Measurements from ENCODE around the gene OAS1. TPM values are rescaled to one million over a fixed set of nuclear protein-coding genes. Genes with fewer than 3 reads are reported as not detected.

Gene OAS1
- polyA plus RNA-seq, 1 donor (not counting 4 experiments of a cell fraction or from before 2014, with no cell fraction given) = 88.3 TPM

DNA sequence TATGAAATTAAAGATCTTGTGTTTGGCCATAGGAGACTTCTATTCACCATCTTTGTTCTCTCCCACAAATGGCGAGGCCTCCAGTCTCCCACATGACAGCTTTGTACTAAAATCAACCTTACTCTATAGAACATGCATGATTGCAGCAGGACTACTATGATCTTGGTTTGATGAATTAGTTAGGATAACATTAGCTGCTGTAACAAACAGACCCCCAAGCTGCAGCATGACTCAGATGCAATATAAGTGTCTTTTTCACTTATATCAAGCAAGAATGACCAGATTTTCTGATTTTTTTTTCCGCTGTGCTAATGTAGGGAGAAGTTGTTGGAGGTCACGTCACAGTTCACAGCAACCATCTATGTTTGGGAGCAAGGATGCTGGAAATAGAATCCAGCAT, 20.7 kb downstream of the OAS1 start:
- Histone ChIP-seq H2AFZ (ENCODE audit: control insufficient read depth, low read length) (no peak overlapping the region), H3K9me3 (ENCODE audit: control insufficient read depth, low read depth, low read length) (no peaks in the 10 kb centered on the region), H3K79me2 (ENCODE audit: control insufficient read depth, insufficient read depth, low read length) (no peaks in the 10 kb centered on the region), H4K20me1 (ENCODE audit: control insufficient read depth, extremely low read depth, insufficient read depth, low read length) (no peaks in the 10 kb centered on the region), H3K27ac (ENCODE audit: control insufficient read depth, insufficient read depth, low read length) (no peak overlapping the region), H3K27me3 (ENCODE audit: control insufficient read depth, extremely low read depth, insufficient read depth, low read length) (no peaks in the 10 kb centered on the region), H3K4me3 (ENCODE audit: control insufficient read depth in 2 of 3, extremely low read depth in 1 of 3, insufficient read depth in 2 of 3, low read depth in 1 of 3, low read length in 3 of 3) (no peak overlapping the region), H3K4me1 (ENCODE audit: control insufficient read depth, extremely low read depth, insufficient read depth, low read length) (no peaks in the 10 kb centered on the region), H3K9ac (ENCODE audit: control insufficient read depth, extremely low read depth, insufficient read depth, low read length) (no peak overlapping the region), H3K9me1 (ENCODE audit: control insufficient read depth, extremely low read depth, insufficient read depth, low read length) (no peaks in the 10 kb centered on the region), H3K36me3 (ENCODE audit: control insufficient read depth in 2 of 2, extremely low read depth in 1 of 2, insufficient read depth in 2 of 2, low read length in 2 of 2) (no peaks in the 10 kb centered on the region), H3K4me2 (ENCODE audit: control insufficient read depth, extremely low read depth, insufficient read depth, low read depth, low read length) (no peak overlapping the region)
- dilution Hi-C loops (cut with MboI; ENCODE audit: extremely low pct_ligation_motif_present, low sequenced_read_pairs) = no loop called here
- FAIRE-seq (no peak), DNase-seq (ENCODE audit: low read depth, low spot score) (no peak)
- TF ChIP-seq EZH2 (IDR thresholded peaks at IDR 0.05; ENCODE audit: low read length) (no peak), CTCF (optimal IDR thresholded peaks at IDR 0.05 in 1 of 3, IDR thresholded peaks at IDR 0.05 in 1 of 3, conservative IDR thresholded peaks at IDR 0.05 in 1 of 3; ENCODE audit: extremely low read depth in 1 of 3, insufficient read depth in 2 of 3, low read length in 3 of 3) (no peak)

DNA sequence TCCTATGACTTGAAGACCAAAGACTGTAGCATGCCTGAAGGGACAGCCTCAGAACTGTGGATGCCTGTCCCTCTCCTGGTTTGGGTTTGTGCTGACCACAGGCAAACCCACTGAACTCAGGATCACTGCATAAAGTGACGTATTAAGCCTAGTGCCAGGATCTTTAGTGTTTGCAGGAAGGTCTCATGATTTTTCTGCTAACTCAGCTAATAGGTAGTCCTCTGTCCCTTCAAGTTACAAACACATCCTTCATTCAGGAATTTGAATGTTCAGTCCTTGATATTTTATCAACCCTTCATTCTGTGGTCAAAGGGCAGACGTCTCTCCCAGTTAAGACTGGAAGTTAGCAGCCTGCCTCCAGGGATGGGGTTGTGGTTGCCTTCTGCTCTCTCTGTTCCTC, 21.2 kb downstream of the OAS1 start:
- FAIRE-seq = no peak
- dilution Hi-C loops (cut with MboI; ENCODE audit: extremely low pct_ligation_motif_present, low sequenced_read_pairs) = no loop called here
- no peaks in the 10 kb centered on the region for H4K20me1 ChIP-seq (ENCODE audit: control insufficient read depth, extremely low read depth, insufficient read depth, low read length)

GRCh38 chr12:112928978-112929377, 22.2 kb downstream of the OAS1 start:
- Histone ChIP-seq H3K27ac (ENCODE audit: control insufficient read depth, insufficient read depth, low read length) (no peak overlapping the region), H3K4me1 (ENCODE audit: control insufficient read depth, extremely low read depth, insufficient read depth, low read length) (no peaks in the 10 kb centered on the region), H4K20me1 (ENCODE audit: control insufficient read depth, extremely low read depth, insufficient read depth, low read length) (no peaks in the 10 kb centered on the region), H3K4me2 (ENCODE audit: control insufficient read depth, extremely low read depth, insufficient read depth, low read depth, low read length) (no peak overlapping the region), H3K9me3 (ENCODE audit: control insufficient read depth, low read depth, low read length) (no peaks in the 10 kb centered on the region), H2AFZ (ENCODE audit: control insufficient read depth, low read length) (no peak overlapping the region), H3K9me1 (ENCODE audit: control insufficient read depth, extremely low read depth, insufficient read depth, low read length) (no peaks in the 10 kb centered on the region), H3K79me2 (ENCODE audit: control insufficient read depth, insufficient read depth, low read length) (no peaks in the 10 kb centered on the region), H3K27me3 (ENCODE audit: control insufficient read depth, extremely low read depth, insufficient read depth, low read length) (no peaks in the 10 kb centered on the region), H3K36me3 (ENCODE audit: control insufficient read depth in 2 of 2, extremely low read depth in 1 of 2, insufficient read depth in 2 of 2, low read length in 2 of 2) (no peaks in the 10 kb centered on the region), H3K4me3 (ENCODE audit: control insufficient read depth in 2 of 3, extremely low read depth in 1 of 3, insufficient read depth in 2 of 3, low read depth in 1 of 3, low read length in 3 of 3) (no peak overlapping the region), H3K9ac (ENCODE audit: control insufficient read depth, extremely low read depth, insufficient read depth, low read length) (no peak overlapping the region)
- dilution Hi-C loops (cut with MboI; ENCODE audit: extremely low pct_ligation_motif_present, low sequenced_read_pairs) = no loop called here
- no peak for DNase-seq (ENCODE audit: low read depth, low spot score)
- TF ChIP-seq EZH2 (IDR thresholded peaks at IDR 0.05; ENCODE audit: low read length) (no peak), CTCF (optimal IDR thresholded peaks at IDR 0.05 in 1 of 3, IDR thresholded peaks at IDR 0.05 in 1 of 3, conservative IDR thresholded peaks at IDR 0.05 in 1 of 3; ENCODE audit: extremely low read depth in 1 of 3, insufficient read depth in 2 of 3, low read length in 3 of 3) (no peak)
- FAIRE-seq = no peak

More for the DNA sequence above, 21.2 kb downstream of the OAS1 start:
- Histone ChIP-seq H3K36me3 (ENCODE audit: control insufficient read depth in 2 of 2, extremely low read depth in 1 of 2, insufficient read depth in 2 of 2, low read length in 2 of 2) (no peaks in the 10 kb centered on the region), H2AFZ (ENCODE audit: control insufficient read depth, low read length) (no peak overlapping the region), H3K4me3 (ENCODE audit: control insufficient read depth in 2 of 3, extremely low read depth in 1 of 3, insufficient read depth in 2 of 3, low read depth in 1 of 3, low read length in 3 of 3) (no peak overlapping the region), H3K79me2 (ENCODE audit: control insufficient read depth, insufficient read depth, low read length) (no peaks in the 10 kb centered on the region), H3K4me1 (ENCODE audit: control insufficient read depth, extremely low read depth, insufficient read depth, low read length) (no peaks in the 10 kb centered on the region), H3K27ac (ENCODE audit: control insufficient read depth, insufficient read depth, low read length) (no peak overlapping the region), H3K9ac (ENCODE audit: control insufficient read depth, extremely low read depth, insufficient read depth, low read length) (no peak overlapping the region), H3K4me2 (ENCODE audit: control insufficient read depth, extremely low read depth, insufficient read depth, low read depth, low read length) (no peak overlapping the region), H3K27me3 (ENCODE audit: control insufficient read depth, extremely low read depth, insufficient read depth, low read length) (no peaks in the 10 kb centered on the region), H3K9me3 (ENCODE audit: control insufficient read depth, low read depth, low read length) (no peaks in the 10 kb centered on the region), H3K9me1 (ENCODE audit: control insufficient read depth, extremely low read depth, insufficient read depth, low read length) (no peaks in the 10 kb centered on the region)
- no peak for DNase-seq (ENCODE audit: low read depth, low spot score)
- no peak for TF ChIP-seq EZH2 (IDR thresholded peaks at IDR 0.05; ENCODE audit: low read length)
